Testis (tissue), 2 donors: Measurements from ENCODE around the gene HMOX1.

Experiments
- CTCF ChIP-seq, 3 experiments: fragments of 450-650 bp in 2 of 3; fragments of 200-600 bp in 1 of 3; sonication (generic) in 1 of 3; IDR thresholded peaks; one replicate each; pipeline ENCODE4 v1.5.1; 2016 to 2019; ENCODE audit warnings: antibody characterized with exemption in 3 of 3, mild to moderate bottlenecking in 2 of 3, moderate library complexity in 1 of 3
- POLR2A ChIP-seq: fragments of 450-650 bp; IDR thresholded peaks from one replicate; pipeline ENCODE4 v1.6.1; 2017; ENCODE audit warnings: antibody characterized with exemption, mild to moderate bottlenecking, moderate library complexity

- no peak for TF ChIP-seq CTCF (IDR thresholded peaks at IDR 0.05)
- TF ChIP-seq POLR2A, result no peak
Measured at GRCh38 chr22:35432228-35432905, 51.5 kb downstream of the HMOX1 start.
